Hepatocyte (in vitro differentiated cells): Measurements from ENCODE around the gene ZSCAN10.
"Not testable (repeated sequence)": the region's sequence is repeated elsewhere in the genome, so short reads cannot be mapped to it uniquely, and the experiment has no call there.

Experiments
- EZH2 ChIP-seq: fragments of 200-600 bp; sonication (generic); IDR thresholded peaks from 2 replicates; pipeline ENCODE4 v1.6.1; 2016; ENCODE audit warnings: antibody characterized with exemption, mild to moderate bottlenecking, borderline replicate concordance
- TF ChIP-seq, protein P1 (sequence below): fragments of 200-600 bp; sonication (generic); IDR thresholded peaks from 2 replicates; pipeline ENCODE4 v1.5.1; 2016; ENCODE audit warnings: antibody characterized with exemption, mild to moderate bottlenecking; ENCODE audit not compliant: poor library complexity

GRCh38 chr16:3055734-3056115 is 43.4 kb downstream of the ZSCAN10 start:
- TF ChIP-seq EZH2: not testable (repeated sequence)
- TF ChIP-seq, protein P1, sequence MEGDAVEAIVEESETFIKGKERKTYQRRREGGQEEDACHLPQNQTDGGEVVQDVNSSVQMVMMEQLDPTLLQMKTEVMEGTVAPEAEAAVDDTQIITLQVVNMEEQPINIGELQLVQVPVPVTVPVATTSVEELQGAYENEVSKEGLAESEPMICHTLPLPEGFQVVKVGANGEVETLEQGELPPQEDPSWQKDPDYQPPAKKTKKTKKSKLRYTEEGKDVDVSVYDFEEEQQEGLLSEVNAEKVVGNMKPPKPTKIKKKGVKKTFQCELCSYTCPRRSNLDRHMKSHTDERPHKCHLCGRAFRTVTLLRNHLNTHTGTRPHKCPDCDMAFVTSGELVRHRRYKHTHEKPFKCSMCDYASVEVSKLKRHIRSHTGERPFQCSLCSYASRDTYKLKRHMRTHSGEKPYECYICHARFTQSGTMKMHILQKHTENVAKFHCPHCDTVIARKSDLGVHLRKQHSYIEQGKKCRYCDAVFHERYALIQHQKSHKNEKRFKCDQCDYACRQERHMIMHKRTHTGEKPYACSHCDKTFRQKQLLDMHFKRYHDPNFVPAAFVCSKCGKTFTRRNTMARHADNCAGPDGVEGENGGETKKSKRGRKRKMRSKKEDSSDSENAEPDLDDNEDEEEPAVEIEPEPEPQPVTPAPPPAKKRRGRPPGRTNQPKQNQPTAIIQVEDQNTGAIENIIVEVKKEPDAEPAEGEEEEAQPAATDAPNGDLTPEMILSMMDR: not testable (repeated sequence)
